ENCODE measurements around the gene FKBP6. TPM values are rescaled to one million over a fixed set of nuclear protein-coding genes. Genes with fewer than 3 reads are reported as not detected.
"Not testable (repeated sequence)": the region's sequence is repeated elsewhere in the genome, so short reads cannot be mapped to it uniquely, and the experiment has no call there.

FKBP6 gene
- total RNA-seq, 1 experiment from 2014 or later, result not detected

- H3K4me3 ChIP-seq (ENCODE audit: low read length); H3K4me1 ChIP-seq (ENCODE audit: insufficient read depth, low read length); H3K27me3 ChIP-seq (ENCODE audit: low read length); H3K9me3 ChIP-seq (ENCODE audit: low read length); H3K9me2 ChIP-seq (replicated peaks; ENCODE audit: low read length); H3K36me3 ChIP-seq (ENCODE audit: low read depth, low read length); H3K79me2 ChIP-seq (ENCODE audit: low read length); H3K9ac ChIP-seq (ENCODE audit: low read length); H3F3A ChIP-seq (ENCODE audit: low read length, unreplicated experiment); H3K27ac ChIP-seq (ENCODE audit: low read length); BruUV-seq (replicated peaks); H4K20me1 ChIP-seq (ENCODE audit: low read length): not testable (repeated sequence)
- POLR2A ChIA-PET (ENCODE audit: unreplicated experiment), result interaction anchor here (0.6 kb wide), 1 partner anchor 233 kb away, joined by 4 read pairs; no protein-coding TSS in a partner anchor
- intact Hi-C loops (cut with micrococcal nuclease), result loop anchor here (1.0 kb wide), 1 partner anchor 112 kb away; no protein-coding TSS in a partner anchor
- DNase-seq (peak; percentile 63), ATAC-seq (peak; percentile 80)
- Histone ChIP-seq H3K4me2 (ENCODE audit: low read length) (peak overlapping the region; percentile 57; the same call in 1 of the 2 replicates), H2AFZ (ENCODE audit: low read length) (peak overlapping the region; percentile 64; the same call in 1 of the 2 replicates)
- TF ChIP-seq, protein P1, sequence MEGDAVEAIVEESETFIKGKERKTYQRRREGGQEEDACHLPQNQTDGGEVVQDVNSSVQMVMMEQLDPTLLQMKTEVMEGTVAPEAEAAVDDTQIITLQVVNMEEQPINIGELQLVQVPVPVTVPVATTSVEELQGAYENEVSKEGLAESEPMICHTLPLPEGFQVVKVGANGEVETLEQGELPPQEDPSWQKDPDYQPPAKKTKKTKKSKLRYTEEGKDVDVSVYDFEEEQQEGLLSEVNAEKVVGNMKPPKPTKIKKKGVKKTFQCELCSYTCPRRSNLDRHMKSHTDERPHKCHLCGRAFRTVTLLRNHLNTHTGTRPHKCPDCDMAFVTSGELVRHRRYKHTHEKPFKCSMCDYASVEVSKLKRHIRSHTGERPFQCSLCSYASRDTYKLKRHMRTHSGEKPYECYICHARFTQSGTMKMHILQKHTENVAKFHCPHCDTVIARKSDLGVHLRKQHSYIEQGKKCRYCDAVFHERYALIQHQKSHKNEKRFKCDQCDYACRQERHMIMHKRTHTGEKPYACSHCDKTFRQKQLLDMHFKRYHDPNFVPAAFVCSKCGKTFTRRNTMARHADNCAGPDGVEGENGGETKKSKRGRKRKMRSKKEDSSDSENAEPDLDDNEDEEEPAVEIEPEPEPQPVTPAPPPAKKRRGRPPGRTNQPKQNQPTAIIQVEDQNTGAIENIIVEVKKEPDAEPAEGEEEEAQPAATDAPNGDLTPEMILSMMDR (conservative IDR thresholded peaks at IDR 0.05; ENCODE audit: low read depth, low read length), result peak; percentile 48
- CTCF ChIA-PET, result interaction anchor here (0.5 to 1.0 kb wide), 3 partner anchors 9 to 97 kb away, joined by 3 to 7 read pairs (median 3); no protein-coding TSS in a partner anchor
These were observed 3.7 kb upstream of the FKBP6 start for GRCh38 chr7:73324081-73324845.

- H3K9me2 ChIP-seq (replicated peaks; ENCODE audit: low read length); H2AFZ ChIP-seq (ENCODE audit: low read length); H3K9ac ChIP-seq (ENCODE audit: low read length); H3K36me3 ChIP-seq (ENCODE audit: low read depth, low read length); BruUV-seq (replicated peaks); H3F3A ChIP-seq (ENCODE audit: low read length, unreplicated experiment); H3K4me3 ChIP-seq (ENCODE audit: low read length); H3K27ac ChIP-seq (ENCODE audit: low read length); DNase-seq; POLR2A ChIA-PET (ENCODE audit: unreplicated experiment); H4K20me1 ChIP-seq (ENCODE audit: low read length); H3K9me3 ChIP-seq (ENCODE audit: low read length); intact Hi-C loops (cut with micrococcal nuclease); CTCF ChIA-PET; ATAC-seq; H3K27me3 ChIP-seq (ENCODE audit: low read length); H3K79me2 ChIP-seq (ENCODE audit: low read length); H3K4me1 ChIP-seq (ENCODE audit: insufficient read depth, low read length); H3K4me2 ChIP-seq (ENCODE audit: low read length): not testable (repeated sequence)
These were observed 2.5 kb upstream of the FKBP6 start for GRCh38 chr7:73325424-73325823.

- H4K20me1 ChIP-seq (ENCODE audit: low read length); H3K27me3 ChIP-seq (ENCODE audit: low read length); DNase-seq; H3F3A ChIP-seq (ENCODE audit: low read length, unreplicated experiment); H3K4me2 ChIP-seq (ENCODE audit: low read length); H3K9ac ChIP-seq (ENCODE audit: low read length); intact Hi-C loops (cut with micrococcal nuclease); H3K27ac ChIP-seq (ENCODE audit: low read length); H3K4me3 ChIP-seq (ENCODE audit: low read length); H2AFZ ChIP-seq (ENCODE audit: low read length); ATAC-seq; CTCF ChIA-PET; H3K79me2 ChIP-seq (ENCODE audit: low read length); H3K9me3 ChIP-seq (ENCODE audit: low read length); H3K36me3 ChIP-seq (ENCODE audit: low read depth, low read length); BruUV-seq (replicated peaks); H3K9me2 ChIP-seq (replicated peaks; ENCODE audit: low read length); H3K4me1 ChIP-seq (ENCODE audit: insufficient read depth, low read length); POLR2A ChIA-PET (ENCODE audit: unreplicated experiment): not testable (repeated sequence)
These were observed 512 bp upstream of the FKBP6 start for GRCh38 chr7:73327449-73327848.

DNA sequence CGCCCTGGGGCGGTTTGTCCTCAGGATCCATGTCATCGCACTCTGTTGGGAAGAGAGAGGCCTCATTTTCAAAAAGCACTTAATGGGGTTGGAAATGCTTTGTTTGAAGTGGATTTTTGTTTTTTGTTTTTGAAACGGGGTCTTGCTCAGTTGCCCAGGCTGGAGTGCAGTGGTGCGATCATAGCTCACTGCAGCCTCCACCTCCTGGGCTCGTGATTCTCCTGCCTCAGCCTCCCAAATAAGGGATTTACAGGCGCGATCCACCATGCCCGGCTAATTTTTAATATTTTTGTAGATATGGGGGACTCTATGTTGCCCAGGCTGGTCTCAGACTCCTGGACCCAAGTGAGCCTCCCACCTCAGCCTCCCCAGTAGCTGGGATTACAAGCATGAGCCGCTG lies 735 bp downstream of the FKBP6 start:
- ATAC-seq (no peak), DNase-seq (no peak)
- H3K9ac ChIP-seq (ENCODE audit: low read length), result no peak overlapping the region
- no TSS peak for BruUV-seq (replicated peaks)
- no peaks in the 10 kb centered on the region for H3K79me2 ChIP-seq (ENCODE audit: low read length)
- CTCF ChIA-PET, result no interaction called here
- TF ChIP-seq, protein P1 (conservative IDR thresholded peaks at IDR 0.05; ENCODE audit: low read depth, low read length), result no peak
- TF ChIP-seq EZH2 (IDR thresholded peaks at IDR 0.05; ENCODE audit: low read length, unreplicated experiment), result no peak
- no peak for TF ChIP-seq EZH2phosphoT487 (IDR thresholded peaks at IDR 0.05; ENCODE audit: borderline replicate concordance, low read length)
- no peak overlapping the region for H2AFZ ChIP-seq (ENCODE audit: low read length)
- H3K9me3 ChIP-seq (ENCODE audit: low read length), result no peaks in the 10 kb centered on the region
- no peaks in the 10 kb centered on the region for H3K9me2 ChIP-seq (replicated peaks; ENCODE audit: low read length)
- no peak overlapping the region for H3K4me3 ChIP-seq (ENCODE audit: low read length)
- no peak overlapping the region for H3K27ac ChIP-seq (ENCODE audit: low read length)
- intact Hi-C loops (cut with micrococcal nuclease), result no loop called here
- no peaks in the 10 kb centered on the region for H3F3A ChIP-seq (ENCODE audit: low read length, unreplicated experiment)
- POLR2A ChIA-PET (ENCODE audit: unreplicated experiment), result no interaction called here
- H3K4me2 ChIP-seq (ENCODE audit: low read length), result no peak overlapping the region
- H3K27me3 ChIP-seq (ENCODE audit: low read length), result no peaks in the 10 kb centered on the region
- no peaks in the 10 kb centered on the region for H3K4me1 ChIP-seq (ENCODE audit: insufficient read depth, low read length)
- H4K20me1 ChIP-seq (ENCODE audit: low read length), result no peaks in the 10 kb centered on the region
- no peaks in the 10 kb centered on the region for H3K36me3 ChIP-seq (ENCODE audit: low read depth, low read length)
